ENCODE results near the gene TMEM183A. TPM values are rescaled to one million over a fixed set of nuclear protein-coding genes. Genes with fewer than 3 reads are reported as not detected.

TMEM183A gene
- total and polyA plus RNA-seq, 8 donors: 54.0 to 74.2 (median 68.8) TPM

DNA sequence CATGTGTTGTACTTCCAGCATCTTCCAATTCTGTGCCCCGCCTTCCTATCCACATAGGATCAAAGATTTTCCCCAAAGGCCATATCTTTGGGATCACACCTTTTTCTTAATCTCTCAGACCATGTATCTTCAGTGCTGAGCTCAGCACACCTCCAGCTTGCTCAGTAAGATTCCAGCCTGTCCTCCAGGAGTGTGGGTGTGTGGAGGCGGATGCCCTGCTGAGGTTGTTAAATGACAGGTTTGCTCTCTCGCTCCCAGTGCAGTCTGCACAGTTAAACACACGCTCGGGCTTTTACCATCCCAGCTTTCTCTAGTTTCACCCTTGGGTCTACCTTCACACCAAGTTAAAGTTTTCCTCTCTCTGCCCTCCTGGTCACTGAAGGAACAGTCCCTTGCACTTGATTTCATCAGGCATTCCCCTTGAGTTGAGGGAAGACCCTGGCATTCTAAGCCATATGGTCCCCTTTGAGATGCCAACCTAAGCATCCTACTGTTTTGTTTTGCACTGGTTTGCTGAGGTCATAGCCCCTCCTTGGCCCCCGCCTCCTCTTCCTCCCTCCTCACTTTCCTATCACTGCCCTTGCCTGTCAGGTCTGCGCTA lies 64.9 kb downstream of the TMEM183A start:
- H3K4me3 ChIP-seq: no peak overlapping the region
- peaks cover 0 to 4% of the 10 kb centered on the region in 2 donors for H3K36me3 ChIP-seq
- H3K27ac ChIP-seq: no peak overlapping the region
- no peak for DNase-seq
- H3K4me1 ChIP-seq: peaks cover 9 to 42% of the 10 kb centered on the region in 2 donors
- H3K9me3 ChIP-seq: no peaks in the 10 kb centered on the region
- H3K27me3 ChIP-seq: peaks cover 5 to 26% of the 10 kb centered on the region in 2 donors
- TF ChIP-seq, protein P1, sequence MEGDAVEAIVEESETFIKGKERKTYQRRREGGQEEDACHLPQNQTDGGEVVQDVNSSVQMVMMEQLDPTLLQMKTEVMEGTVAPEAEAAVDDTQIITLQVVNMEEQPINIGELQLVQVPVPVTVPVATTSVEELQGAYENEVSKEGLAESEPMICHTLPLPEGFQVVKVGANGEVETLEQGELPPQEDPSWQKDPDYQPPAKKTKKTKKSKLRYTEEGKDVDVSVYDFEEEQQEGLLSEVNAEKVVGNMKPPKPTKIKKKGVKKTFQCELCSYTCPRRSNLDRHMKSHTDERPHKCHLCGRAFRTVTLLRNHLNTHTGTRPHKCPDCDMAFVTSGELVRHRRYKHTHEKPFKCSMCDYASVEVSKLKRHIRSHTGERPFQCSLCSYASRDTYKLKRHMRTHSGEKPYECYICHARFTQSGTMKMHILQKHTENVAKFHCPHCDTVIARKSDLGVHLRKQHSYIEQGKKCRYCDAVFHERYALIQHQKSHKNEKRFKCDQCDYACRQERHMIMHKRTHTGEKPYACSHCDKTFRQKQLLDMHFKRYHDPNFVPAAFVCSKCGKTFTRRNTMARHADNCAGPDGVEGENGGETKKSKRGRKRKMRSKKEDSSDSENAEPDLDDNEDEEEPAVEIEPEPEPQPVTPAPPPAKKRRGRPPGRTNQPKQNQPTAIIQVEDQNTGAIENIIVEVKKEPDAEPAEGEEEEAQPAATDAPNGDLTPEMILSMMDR (IDR thresholded peaks at IDR 0.05): no peak
- intact Hi-C loops (cut with DNase I): no loop called here
- ATAC-seq: no peak

DNA sequence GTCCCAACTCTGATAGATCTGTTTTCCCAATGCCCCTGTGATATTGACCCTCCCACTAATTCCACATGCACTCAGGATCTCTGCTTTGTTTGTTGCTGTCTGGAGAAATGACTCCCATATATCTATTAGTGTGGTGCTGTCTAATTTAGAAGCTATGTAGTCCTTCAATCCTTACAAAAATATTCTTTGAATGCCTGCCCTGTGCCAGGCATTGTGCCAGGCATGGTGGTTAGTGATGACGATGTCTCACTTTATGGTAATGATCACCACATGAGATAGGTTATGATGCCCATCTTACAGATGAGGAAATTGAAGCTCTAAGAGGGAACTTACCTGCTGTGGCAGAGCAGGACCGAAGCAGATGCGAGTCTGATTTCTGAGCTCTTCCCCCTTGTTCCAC lies 65.7 kb downstream of the TMEM183A start:
- DNase-seq (no peak), ATAC-seq (no peak)
- H3K36me3 ChIP-seq: peaks cover 0 to 4% of the 10 kb centered on the region in 2 donors
- peaks cover 9 to 42% of the 10 kb centered on the region in 2 donors for H3K4me1 ChIP-seq
- no peak overlapping the region for H3K4me3 ChIP-seq
- intact Hi-C loops (cut with DNase I): no loop called here
- peaks cover 5 to 34% of the 10 kb centered on the region in 2 donors for H3K27me3 ChIP-seq
- H3K27ac ChIP-seq: no peak overlapping the region
- TF ChIP-seq, protein P1 (IDR thresholded peaks at IDR 0.05): no peak
- no peaks in the 10 kb centered on the region for H3K9me3 ChIP-seq

DNA sequence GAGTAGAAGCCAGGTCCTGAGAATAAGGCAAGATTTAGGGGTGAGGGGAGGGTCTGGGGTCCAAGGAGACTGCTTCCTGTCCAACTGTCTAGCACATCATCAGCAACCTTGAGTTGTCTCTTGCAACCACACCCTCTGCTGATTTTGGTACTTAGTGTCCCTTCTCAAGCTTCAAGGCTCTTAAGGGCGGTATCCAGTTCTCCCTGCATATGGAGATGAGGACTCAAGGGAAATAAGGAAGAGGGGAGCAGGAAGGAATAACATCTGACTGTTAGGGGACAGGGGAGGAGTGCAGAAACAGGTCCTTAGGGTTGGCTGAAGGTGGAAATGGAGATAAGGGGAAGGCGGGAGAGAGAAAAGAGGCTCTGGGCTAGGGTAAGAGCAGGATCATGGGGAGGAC lies 66.3 kb downstream of the TMEM183A start:
- TF ChIP-seq, protein P1 (IDR thresholded peaks at IDR 0.05): no peak
- Histone ChIP-seq H3K27ac (no peak overlapping the region), H3K9me3 (no peaks in the 10 kb centered on the region), H3K4me1 (peaks cover 9 to 37% of the 10 kb centered on the region in 2 donors), H3K4me3 (no peak overlapping the region), H3K27me3 (peaks cover 5 to 35% of the 10 kb centered on the region in 2 donors), H3K36me3 (peaks cover 0 to 4% of the 10 kb centered on the region in 2 donors)
- DNase-seq: no peak
- intact Hi-C loops (cut with DNase I): no loop called here
- ATAC-seq: no peak

Other genes starting within 250 kb of the TMEM183A start
- gene KDM5B, start 199.0 kb upstream of the TMEM183A start, total RNA-seq: 10 to 100 TPM; 46.4 to 67.4 TPM
- 100 to 1,000 TPM in 5 of 6 donors, 10 to 100 TPM in 1; 99.1 to 124 (median 108) TPM for gene KDM5B, start 199.0 kb upstream of the TMEM183A start, polyA plus RNA-seq (ENCODE audit: insufficient read length in 6 of 6)
- gene PCAT6, start 196.4 kb upstream of the TMEM183A start, total RNA-seq: 1 to 10 TPM; 1.1 to 2.4 TPM
- 1 to 10 TPM; 1.2 to 3.8 (median 2.5) TPM for gene PCAT6, start 196.4 kb upstream of the TMEM183A start, polyA plus RNA-seq (ENCODE audit: insufficient read length in 6 of 6)
- 10 to 100 TPM; 11.0 to 15.5 TPM for gene RABIF, start 118.2 kb upstream of the TMEM183A start, total RNA-seq
- 10 to 100 TPM in 1 of 6 donors, 1 to 10 TPM in 5; 8.1 to 10.3 (median 8.7) TPM for gene RABIF, start 118.2 kb upstream of the TMEM183A start, polyA plus RNA-seq (ENCODE audit: insufficient read length in 6 of 6)
- gene KLHL12, start 80.1 kb upstream of the TMEM183A start, total RNA-seq: 10 to 100 TPM; 26.6 to 29.7 TPM
- gene KLHL12, start 80.1 kb upstream of the TMEM183A start, polyA plus RNA-seq (ENCODE audit: insufficient read length in 6 of 6): 10 to 100 TPM; 34.0 to 40.0 (median 35.8) TPM
- gene ADIPOR1, start 49.1 kb upstream of the TMEM183A start, total RNA-seq: 100 to 1,000 TPM; 130 to 138 TPM
- gene ADIPOR1, start 49.1 kb upstream of the TMEM183A start, polyA plus RNA-seq (ENCODE audit: insufficient read length in 6 of 6): 10 to 100 TPM; 63.2 to 72.0 (median 65.8) TPM
- 10 to 100 TPM; 79.0 to 99.5 TPM for gene CYB5R1, start 40.1 kb upstream of the TMEM183A start, total RNA-seq
- gene CYB5R1, start 40.1 kb upstream of the TMEM183A start, polyA plus RNA-seq (ENCODE audit: insufficient read length in 6 of 6): 10 to 100 TPM; 31.3 to 37.5 (median 34.4) TPM
- gene PPFIA4, start 19.1 kb downstream of the TMEM183A start, total RNA-seq: 1 to 10 TPM; 1.3 to 2.1 TPM
- gene PPFIA4, start 19.1 kb downstream of the TMEM183A start, polyA plus RNA-seq (ENCODE audit: insufficient read length in 6 of 6): 1 to 10 TPM; 2.6 to 5.1 (median 3.6) TPM
- gene MYOG, start 78.6 kb downstream of the TMEM183A start, total RNA-seq: not detected
- gene MYOG, start 78.6 kb downstream of the TMEM183A start, polyA plus RNA-seq (ENCODE audit: insufficient read length in 6 of 6): under 1 TPM in 1 of 6 donors, not detected in 5; 0.13 TPM
- 1 to 10 TPM; 1.6 to 5.5 TPM for gene ADORA1, start 120.4 kb downstream of the TMEM183A start, total RNA-seq
- gene ADORA1, start 120.4 kb downstream of the TMEM183A start, polyA plus RNA-seq (ENCODE audit: insufficient read length in 6 of 6): 10 to 100 TPM in 4 of 6 donors, 1 to 10 TPM in 2; 3.1 to 18.7 (median 14.0) TPM
- gene MYBPH, start 168.5 kb downstream of the TMEM183A start, total RNA-seq: 1 to 10 TPM in 1 of 2 donors, under 1 TPM in 1; 0.55 to 1.3 TPM
- gene MYBPH, start 168.5 kb downstream of the TMEM183A start, polyA plus RNA-seq (ENCODE audit: insufficient read length in 6 of 6): under 1 TPM in 2 of 6 donors, not detected in 4; 0.07 to 0.13 TPM
- 10 to 100 TPM; 49.7 to 74.9 TPM for gene CHI3L1, start 179.3 kb downstream of the TMEM183A start, total RNA-seq
- gene CHI3L1, start 179.3 kb downstream of the TMEM183A start, polyA plus RNA-seq (ENCODE audit: insufficient read length in 6 of 6): 1 to 10 TPM in 3 of 6 donors, under 1 TPM in 3; 0.44 to 1.5 (median 1.1) TPM
- gene CHIT1, start 222.3 kb downstream of the TMEM183A start, total RNA-seq: 1 to 10 TPM; 2.0 to 3.0 TPM
- under 1 TPM in 5 of 6 donors, not detected in 1; 0.09 to 0.42 (median 0.22) TPM for gene CHIT1, start 222.3 kb downstream of the TMEM183A start, polyA plus RNA-seq (ENCODE audit: insufficient read length in 6 of 6)